ENCODE results near the gene PDHB. TPM values are rescaled to one million over a fixed set of nuclear protein-coding genes. Genes with fewer than 3 reads are reported as not detected.

The PDHB gene
- total and polyA plus RNA-seq, 3 donors from 2014 or later: 94.0 to 126 (median 98.0) TPM

- H3K27ac ChIP-seq: no peak overlapping the region
- no peaks in the 10 kb centered on the region for H3K4me1 ChIP-seq
- H3K9me3 ChIP-seq: no peaks in the 10 kb centered on the region
- no peaks in the 10 kb centered on the region for H3K27me3 ChIP-seq
- DNase-seq: peak; percentile 35
- TF ChIP-seq, protein P1, sequence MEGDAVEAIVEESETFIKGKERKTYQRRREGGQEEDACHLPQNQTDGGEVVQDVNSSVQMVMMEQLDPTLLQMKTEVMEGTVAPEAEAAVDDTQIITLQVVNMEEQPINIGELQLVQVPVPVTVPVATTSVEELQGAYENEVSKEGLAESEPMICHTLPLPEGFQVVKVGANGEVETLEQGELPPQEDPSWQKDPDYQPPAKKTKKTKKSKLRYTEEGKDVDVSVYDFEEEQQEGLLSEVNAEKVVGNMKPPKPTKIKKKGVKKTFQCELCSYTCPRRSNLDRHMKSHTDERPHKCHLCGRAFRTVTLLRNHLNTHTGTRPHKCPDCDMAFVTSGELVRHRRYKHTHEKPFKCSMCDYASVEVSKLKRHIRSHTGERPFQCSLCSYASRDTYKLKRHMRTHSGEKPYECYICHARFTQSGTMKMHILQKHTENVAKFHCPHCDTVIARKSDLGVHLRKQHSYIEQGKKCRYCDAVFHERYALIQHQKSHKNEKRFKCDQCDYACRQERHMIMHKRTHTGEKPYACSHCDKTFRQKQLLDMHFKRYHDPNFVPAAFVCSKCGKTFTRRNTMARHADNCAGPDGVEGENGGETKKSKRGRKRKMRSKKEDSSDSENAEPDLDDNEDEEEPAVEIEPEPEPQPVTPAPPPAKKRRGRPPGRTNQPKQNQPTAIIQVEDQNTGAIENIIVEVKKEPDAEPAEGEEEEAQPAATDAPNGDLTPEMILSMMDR (IDR thresholded peaks at IDR 0.05): no peak
- TF ChIP-seq POLR2A (IDR thresholded peaks at IDR 0.05): no peak
- H3K4me3 ChIP-seq: no peak overlapping the region
- WGBS, 2 donors: 55 to 70% methylated on average over 3 to 8 of the region's 8 CpGs
- intact Hi-C loops (cut with DNase I; ENCODE audit: low total_unique reads): no loop called here
- no peaks in the 10 kb centered on the region for H3K36me3 ChIP-seq (ENCODE audit: low read depth, missing control alignments)
Observed at GRCh38 chr3:58422756-58423325, 10.8 kb downstream of the PDHB start.

DNA sequence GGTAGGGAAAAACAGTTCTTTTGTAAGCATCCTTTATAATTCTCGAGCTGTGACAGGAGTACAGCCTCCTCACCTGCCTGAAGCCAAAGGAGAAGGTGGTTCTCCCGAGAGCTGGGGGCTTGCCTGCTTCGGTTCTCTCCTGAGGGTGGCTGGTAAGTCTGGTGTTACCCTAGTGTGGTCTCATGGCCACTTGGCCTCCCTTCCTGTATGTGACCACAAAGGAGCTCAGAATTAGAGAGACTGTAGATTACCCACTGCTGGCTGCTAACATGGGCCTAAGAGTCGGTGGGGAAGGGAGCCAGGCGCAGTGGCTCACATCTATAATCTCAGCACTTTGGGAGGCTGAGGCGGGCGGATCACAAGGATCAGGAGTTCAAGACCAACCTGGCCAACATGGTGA is 12.6 kb downstream of the PDHB start:
- no peaks in the 10 kb centered on the region for H3K27me3 ChIP-seq
- no peak for DNase-seq
- TF ChIP-seq, protein P1 (IDR thresholded peaks at IDR 0.05): no peak
- TF ChIP-seq POLR2A (IDR thresholded peaks at IDR 0.05): no peak
- no peak overlapping the region for H3K27ac ChIP-seq
- H3K9me3 ChIP-seq: no peaks in the 10 kb centered on the region
- no peaks in the 10 kb centered on the region for H3K4me1 ChIP-seq
- no peak overlapping the region for H3K4me3 ChIP-seq
- 81 to 94% methylated on average over 7 of the region's 7 CpGs for WGBS, 2 donors
- H3K36me3 ChIP-seq (ENCODE audit: low read depth, missing control alignments): no peaks in the 10 kb centered on the region
- intact Hi-C loops (cut with DNase I; ENCODE audit: low total_unique reads): no loop called here

DNA sequence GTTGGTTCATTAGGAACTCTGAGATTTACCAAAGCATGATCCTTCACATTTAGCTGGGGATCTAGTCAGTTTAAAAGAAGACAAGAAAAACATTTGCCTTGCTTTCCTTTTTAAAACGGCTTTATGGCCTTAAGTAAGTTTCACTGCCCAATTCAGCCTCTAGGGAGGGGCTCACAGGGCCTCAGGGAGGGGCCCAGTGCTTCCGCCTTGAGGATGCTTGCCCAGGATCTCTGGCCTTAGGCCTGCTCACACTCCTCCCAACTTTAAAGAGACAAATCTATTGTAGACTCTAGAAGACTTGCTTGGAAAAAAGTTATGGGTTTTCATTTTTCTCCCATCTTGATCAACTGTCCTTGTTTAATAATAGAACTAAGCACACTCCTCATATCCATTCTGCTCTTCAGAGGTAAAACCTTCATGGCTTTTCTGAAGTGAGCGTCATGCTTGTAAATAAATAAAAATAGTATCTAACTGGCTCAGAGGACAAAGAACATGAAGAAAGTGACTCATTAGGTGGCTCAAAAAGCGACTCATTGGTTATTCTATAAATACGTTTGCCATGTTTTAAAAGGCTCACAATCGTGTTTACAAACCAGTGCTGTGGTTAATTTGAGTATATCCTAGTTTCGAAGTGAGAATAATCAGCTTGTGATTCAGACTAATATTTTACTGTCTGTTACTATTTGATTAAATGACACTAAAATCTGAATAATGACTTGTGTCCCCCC is 13.7 kb downstream of the PDHB start:
- peaks cover under 1% of the 10 kb centered on the region for H3K4me1 ChIP-seq
- TF ChIP-seq, protein P1 (IDR thresholded peaks at IDR 0.05): no peak
- TF ChIP-seq POLR2A (IDR thresholded peaks at IDR 0.05): no peak
- H3K4me3 ChIP-seq: no peak overlapping the region
- intact Hi-C loops (cut with DNase I; ENCODE audit: low total_unique reads): loop anchor here (10.0 kb wide), 1 partner anchor 95 kb away; no protein-coding TSS in a partner anchor
- DNase-seq: peak; percentile 51
- H3K36me3 ChIP-seq (ENCODE audit: low read depth, missing control alignments): no peaks in the 10 kb centered on the region
- no peaks in the 10 kb centered on the region for H3K27me3 ChIP-seq
- WGBS, 2 donors: 71 to 72% methylated on average over 7 of the region's 7 CpGs
- H3K9me3 ChIP-seq: no peaks in the 10 kb centered on the region
- peak overlapping the region in 1 of 2 donors; percentile 37 for H3K27ac ChIP-seq

GRCh38 chr3:58418227-58418626 is 15.4 kb downstream of the PDHB start:
- intact Hi-C loops (cut with DNase I; ENCODE audit: low total_unique reads): loop anchor here (10.0 kb wide), 1 partner anchor 93 kb away; no protein-coding TSS in a partner anchor
- WGBS, 2 donors: 79 to 86% methylated on average over 6 of the region's 6 CpGs
- Histone ChIP-seq H3K27me3 (no peaks in the 10 kb centered on the region), H3K4me1 (peaks cover 9% of the 10 kb centered on the region), H3K27ac (no peak overlapping the region), H3K9me3 (no peaks in the 10 kb centered on the region), H3K36me3 (ENCODE audit: low read depth, missing control alignments) (no peaks in the 10 kb centered on the region), H3K4me3 (no peak overlapping the region)
- no peak for DNase-seq
- TF ChIP-seq POLR2A (IDR thresholded peaks at IDR 0.05): no peak
- TF ChIP-seq, protein P1 (IDR thresholded peaks at IDR 0.05): no peak

Data from testis (tissue), 3 donors.